Peyer's patch (tissue), 4 donors: ENCODE results near the gene RAB35. TPM values are rescaled to one million over a fixed set of nuclear protein-coding genes. Genes with fewer than 3 reads are reported as not detected.

Source experiments
- DNase-seq, 3 donors: peaks; one replicate each; pipeline ENCODE4 v3.0.0-alpha.2; 2017 to 2019
- H3K27ac ChIP-seq, 4 donors: fragments of 200-600 bp; sonication (generic); one replicate each; pipeline ENCODE4 v1.5.1; 2016 to 2019
- H3K27me3 ChIP-seq, 2 donors: fragments of 200-600 bp; sonication (generic); one replicate each; pipeline ENCODE4 v1.5.1; 2019
- H3K36me3 ChIP-seq, 3 donors: fragments of 200-600 bp; sonication (generic); one replicate each; pipeline ENCODE4 v1.5.1; 2016 to 2019
- H3K4me1 ChIP-seq, 4 donors: fragments of 200-600 bp; sonication (generic); one replicate each; pipeline ENCODE4 v1.5.1; 2016 to 2019
- H3K4me3 ChIP-seq, 4 donors: fragments of 200-600 bp; sonication (generic); 1 replicate in 3 of 4; 2 replicates in 1 of 4; pipeline ENCODE4 v1.5.1; 2016 to 2019; ENCODE audit warnings: mild to moderate bottlenecking in 1 of 4
- H3K9me3 ChIP-seq, 4 donors: fragments of 200-600 bp; sonication (generic); one replicate each; pipeline ENCODE4 v1.5.1; 2016 to 2019; ENCODE audit warnings: mild to moderate bottlenecking in 1 of 4
- CTCF ChIP-seq, 6 experiments: fragments of 450-650 bp in 4 of 6; fragments of 200-600 bp in 2 of 6; sonication (generic) in 1 of 6; IDR thresholded peaks; one replicate each; pipeline ENCODE4 v1.5.1; 2017 to 2019; ENCODE audit warnings: antibody characterized with exemption in 6 of 6, mild to moderate bottlenecking in 3 of 6, moderate library complexity in 1 of 6
- POLR2A ChIP-seq, 2 donors: fragments of 450-650 bp; IDR thresholded peaks; one replicate each; pipeline ENCODE4 v1.5.1; 2017; ENCODE audit warnings: antibody characterized with exemption in 2 of 2, mild to moderate bottlenecking in 2 of 2, moderate library complexity in 2 of 2
- total RNA-seq, 4 donors: library from RNA; depleted of rRNA; stranded (reverse); fragments of >200 nt; gene quantifications; one replicate each; pipeline ENCODE4 v1.1.0, GENCODE V29; 2016

RAB35 gene
- total RNA-seq, 4 donors from 2014 or later, result 16.6 to 22.5 (median 19.1) TPM

DNA sequence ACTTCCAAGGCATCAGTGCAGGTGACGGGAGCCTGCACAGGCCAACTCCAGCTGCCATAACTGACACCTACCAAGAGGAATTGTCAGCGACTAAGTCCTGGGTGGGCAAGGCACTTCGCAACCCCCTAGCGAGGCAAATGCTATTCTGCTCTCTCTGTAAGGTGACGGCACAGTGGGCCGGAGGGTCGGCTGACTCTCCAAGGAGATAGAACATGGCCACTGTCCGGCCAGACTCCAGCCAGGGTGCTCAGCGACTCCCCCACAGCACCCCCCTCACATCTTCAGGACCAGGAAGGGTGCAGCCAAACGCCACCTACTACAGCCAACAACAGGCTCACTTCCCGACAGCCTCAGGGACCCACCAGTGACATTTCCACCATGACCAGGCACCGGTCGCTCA is 13.2 kb downstream of the RAB35 start:
- H3K9me3 ChIP-seq, result no peaks in the 10 kb centered on the region
- H3K36me3 ChIP-seq, result peaks cover 0 to 64% (median 0%) of the 10 kb centered on the region in 3 donors
- no peak overlapping the region for H3K4me3 ChIP-seq
- peaks cover 3 to 27% (median 13%) of the 10 kb centered on the region in 4 donors for H3K4me1 ChIP-seq
- H3K27ac ChIP-seq, result no peak overlapping the region
- no peaks in the 10 kb centered on the region for H3K27me3 ChIP-seq
- TF ChIP-seq POLR2A (IDR thresholded peaks at IDR 0.05) (no peak), CTCF (IDR thresholded peaks at IDR 0.05) (no peak)
- no peak for DNase-seq

DNA sequence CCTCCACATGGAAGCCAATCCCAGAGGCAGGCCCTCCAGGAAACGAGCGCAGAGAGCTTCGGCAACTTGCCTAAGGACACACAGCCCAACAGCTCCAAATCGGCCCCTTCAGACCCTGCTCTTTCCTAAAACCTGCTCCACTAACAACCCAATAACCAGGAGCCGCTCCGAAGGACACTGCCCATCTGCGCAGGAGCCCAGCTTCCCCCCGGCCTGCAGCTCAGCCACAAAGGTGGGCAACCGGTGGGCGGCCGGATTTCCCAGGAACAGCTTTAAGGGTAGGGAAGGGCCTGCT is 13.6 kb downstream of the RAB35 start:
- TF ChIP-seq CTCF (IDR thresholded peaks at IDR 0.05) (no peak), POLR2A (IDR thresholded peaks at IDR 0.05) (no peak)
- H3K27ac ChIP-seq, result no peak overlapping the region
- peaks cover 3 to 27% (median 13%) of the 10 kb centered on the region in 4 donors for H3K4me1 ChIP-seq
- H3K36me3 ChIP-seq, result peaks cover 0 to 64% (median 0%) of the 10 kb centered on the region in 3 donors
- no peak for DNase-seq
- no peak overlapping the region for H3K4me3 ChIP-seq
- H3K9me3 ChIP-seq, result no peaks in the 10 kb centered on the region
- H3K27me3 ChIP-seq, result no peaks in the 10 kb centered on the region

- Histone ChIP-seq H3K9me3 (no peaks in the 10 kb centered on the region), H3K4me1 (peaks cover 3 to 27% (median 13%) of the 10 kb centered on the region in 4 donors), H3K27ac (no peak overlapping the region), H3K4me3 (no peak overlapping the region), H3K36me3 (peaks cover 0 to 66% (median 0%) of the 10 kb centered on the region in 3 donors), H3K27me3 (no peaks in the 10 kb centered on the region)
- DNase-seq, result no peak
- no peak for TF ChIP-seq CTCF (IDR thresholded peaks at IDR 0.05)
- TF ChIP-seq POLR2A (IDR thresholded peaks at IDR 0.05), result no peak
Measured at GRCh38 chr12:120102189-120103043, 14.1 kb downstream of the RAB35 start.

GRCh38 chr12:120101617-120102016 is 14.9 kb downstream of the RAB35 start:
- peak overlapping the region in 2 of 4 donors; percentile 25 to 30 for H3K27ac ChIP-seq
- H3K36me3 ChIP-seq, result peaks cover 0 to 66% (median 0%) of the 10 kb centered on the region in 3 donors
- TF ChIP-seq POLR2A (IDR thresholded peaks at IDR 0.05), result no peak
- TF ChIP-seq CTCF (IDR thresholded peaks at IDR 0.05), result no peak
- peak overlapping the region in 1 of 4 donors; percentile 9 for H3K4me3 ChIP-seq
- H3K4me1 ChIP-seq, result peaks cover 3 to 27% (median 13%) of the 10 kb centered on the region in 4 donors
- no peaks in the 10 kb centered on the region for H3K9me3 ChIP-seq
- H3K27me3 ChIP-seq, result no peaks in the 10 kb centered on the region
- no peak for DNase-seq

- Histone ChIP-seq H3K4me1 (peaks cover 3 to 27% (median 13%) of the 10 kb centered on the region in 4 donors), H3K27ac (peak overlapping the region in 2 of 4 donors; percentile 25 to 30), H3K9me3 (no peaks in the 10 kb centered on the region), H3K36me3 (peaks cover 0 to 70% (median 0%) of the 10 kb centered on the region in 3 donors), H3K27me3 (no peaks in the 10 kb centered on the region), H3K4me3 (peak overlapping the region in 1 of 4 donors; percentile 9)
- DNase-seq, result no peak
- no peak for TF ChIP-seq POLR2A (IDR thresholded peaks at IDR 0.05)
- no peak for TF ChIP-seq CTCF (IDR thresholded peaks at IDR 0.05)
Measured at GRCh38 chr12:120101182-120101581, 15.4 kb downstream of the RAB35 start.
